ENCODE data around the gene PLEKHN1.
"Not testable (repeated sequence)": the region's sequence is repeated elsewhere in the genome, so short reads cannot be mapped to it uniquely, and the experiment has no call there.

Gene PLEKHN1

GRCh38 chr1:1013922-1014648 lies 47.8 kb downstream of the PLEKHN1 start:
- Histone ChIP-seq H3K27me3 (ENCODE audit: insufficient read depth, insufficient read length) (no peaks in the 10 kb centered on the region), H3K4me1 (ENCODE audit: insufficient read depth, insufficient read length) (peaks cover 6% of the 10 kb centered on the region), H3K36me3 (ENCODE audit: insufficient read depth, insufficient read length, low read length) (peaks cover 6% of the 10 kb centered on the region), H3K9ac (ENCODE audit: insufficient read length, low read depth) (peak overlapping the region; percentile 80), H3K9me3 (ENCODE audit: insufficient read depth, low read length) (no peaks in the 10 kb centered on the region; the same call in 1 of the 2 replicates), H3K4me3 (ENCODE audit: insufficient read length, low read depth) (peak overlapping the region; percentile 55)
- TF ChIP-seq SUZ12 (IDR thresholded peaks at IDR 0.05; ENCODE audit: extremely low read depth, insufficient read depth, insufficient read length) (no peak), ZNF274 (IDR thresholded peaks at IDR 0.05; ENCODE audit: low read depth, low read length) (no peak), YY1 (IDR thresholded peaks at IDR 0.05; ENCODE audit: insufficient read depth, insufficient read length) (no peak)
- DNase-seq (ENCODE audit: low read depth, low spot score): no peak

GRCh38 chr1:1014799-1015681 lies 48.8 kb downstream of the PLEKHN1 start:
- Histone ChIP-seq H3K36me3 (ENCODE audit: insufficient read depth, insufficient read length, low read length) (peaks cover 4% of the 10 kb centered on the region), H3K9me3 (ENCODE audit: insufficient read depth, low read length) (no peaks in the 10 kb centered on the region; the same call in 1 of the 2 replicates), H3K27me3 (ENCODE audit: insufficient read depth, insufficient read length) (no peaks in the 10 kb centered on the region), H3K4me1 (ENCODE audit: insufficient read depth, insufficient read length) (peaks cover 6% of the 10 kb centered on the region), H3K9ac (ENCODE audit: insufficient read length, low read depth) (peak overlapping the region; percentile 32), H3K4me3 (ENCODE audit: insufficient read length, low read depth) (no peak overlapping the region)
- TF ChIP-seq YY1 (IDR thresholded peaks at IDR 0.05; ENCODE audit: insufficient read depth, insufficient read length) (no peak), SUZ12 (IDR thresholded peaks at IDR 0.05; ENCODE audit: extremely low read depth, insufficient read depth, insufficient read length) (no peak), ZNF274 (IDR thresholded peaks at IDR 0.05; ENCODE audit: low read depth, low read length) (no peak)
- DNase-seq (ENCODE audit: low read depth, low spot score): no peak

GRCh38 chr1:1017397-1018320 lies 51.4 kb downstream of the PLEKHN1 start:
- not testable (repeated sequence) for H3K36me3 ChIP-seq (ENCODE audit: insufficient read depth, insufficient read length, low read length); DNase-seq (ENCODE audit: low read depth, low spot score); H3K4me3 ChIP-seq (ENCODE audit: insufficient read length, low read depth); H3K9ac ChIP-seq (ENCODE audit: insufficient read length, low read depth); H3K27me3 ChIP-seq (ENCODE audit: insufficient read depth, insufficient read length); H3K9me3 ChIP-seq (ENCODE audit: insufficient read depth, low read length)
- peaks cover 12% of the 10 kb centered on the region for H3K4me1 ChIP-seq (ENCODE audit: insufficient read depth, insufficient read length)

- DNase-seq (ENCODE audit: low read depth, low spot score); H3K9ac ChIP-seq (ENCODE audit: insufficient read length, low read depth); H3K9me3 ChIP-seq (ENCODE audit: insufficient read depth, low read length); H3K27me3 ChIP-seq (ENCODE audit: insufficient read depth, insufficient read length); H3K4me3 ChIP-seq (ENCODE audit: insufficient read length, low read depth): not testable (repeated sequence)
- H3K4me1 ChIP-seq (ENCODE audit: insufficient read depth, insufficient read length): peaks cover 17% of the 10 kb centered on the region
- H3K36me3 ChIP-seq (ENCODE audit: insufficient read depth, insufficient read length, low read length): peaks cover 16% of the 10 kb centered on the region
Observed at GRCh38 chr1:1018321-1018685, 52.0 kb downstream of the PLEKHN1 start.

GRCh38 chr1:1019122-1019999 lies 53.1 kb downstream of the PLEKHN1 start:
- H3K9ac ChIP-seq (ENCODE audit: insufficient read length, low read depth): no peak overlapping the region
- H3K4me1 ChIP-seq (ENCODE audit: insufficient read depth, insufficient read length): peaks cover 17% of the 10 kb centered on the region
- DNase-seq (ENCODE audit: low read depth, low spot score): peak; percentile 63
- no peaks in the 10 kb centered on the region for H3K9me3 ChIP-seq (ENCODE audit: insufficient read depth, low read length)
- no peak overlapping the region for H3K4me3 ChIP-seq (ENCODE audit: insufficient read length, low read depth)
- TF ChIP-seq ZNF274 (IDR thresholded peaks at IDR 0.05; ENCODE audit: low read depth, low read length) (no peak), SUZ12 (IDR thresholded peaks at IDR 0.05; ENCODE audit: extremely low read depth, insufficient read depth, insufficient read length) (no peak), YY1 (IDR thresholded peaks at IDR 0.05; ENCODE audit: insufficient read depth, insufficient read length) (no peak)
- H3K36me3 ChIP-seq (ENCODE audit: insufficient read depth, insufficient read length, low read length): peaks cover 25% of the 10 kb centered on the region
- H3K27me3 ChIP-seq (ENCODE audit: insufficient read depth, insufficient read length): no peaks in the 10 kb centered on the region

GRCh38 chr1:1020000-1020404 lies 53.7 kb downstream of the PLEKHN1 start, which contains the start of gene AGRN:
TSS of gene AGRN (plus strand) at chr1:1020120. CDS start at chr1:1020173, 53 bp downstream.
- DNase-seq (ENCODE audit: low read depth, low spot score): no peak
- peak within 1 kb of the TSS; percentile 93 for H3K9ac ChIP-seq (ENCODE audit: insufficient read length, low read depth)
- H3K4me1 ChIP-seq (ENCODE audit: insufficient read depth, insufficient read length): peaks cover 21% of the 10 kb centered on the region
- H3K4me3 ChIP-seq (ENCODE audit: insufficient read length, low read depth): peak within 1 kb of the TSS; percentile 76
- TF ChIP-seq SUZ12 (IDR thresholded peaks at IDR 0.05; ENCODE audit: extremely low read depth, insufficient read depth, insufficient read length): no peak
- TF ChIP-seq YY1 (IDR thresholded peaks at IDR 0.05; ENCODE audit: insufficient read depth, insufficient read length): no peak
- no peak for TF ChIP-seq ZNF274 (IDR thresholded peaks at IDR 0.05; ENCODE audit: low read depth, low read length)
- H3K36me3 ChIP-seq (ENCODE audit: insufficient read depth, insufficient read length, low read length): peaks cover 28% of the 10 kb centered on the region
- no peaks in the 10 kb centered on the region for H3K27me3 ChIP-seq (ENCODE audit: insufficient read depth, insufficient read length)
- no peaks in the 10 kb centered on the region for H3K9me3 ChIP-seq (ENCODE audit: insufficient read depth, low read length)

All from NT2/D1 (cell line).